ENCODE measurements around the gene MYL7. TPM values are rescaled to one million over a fixed set of nuclear protein-coding genes. Genes with fewer than 3 reads are reported as not detected.

The MYL7 gene
- total RNA-seq, 1 donor = 0.43 TPM

DNA sequence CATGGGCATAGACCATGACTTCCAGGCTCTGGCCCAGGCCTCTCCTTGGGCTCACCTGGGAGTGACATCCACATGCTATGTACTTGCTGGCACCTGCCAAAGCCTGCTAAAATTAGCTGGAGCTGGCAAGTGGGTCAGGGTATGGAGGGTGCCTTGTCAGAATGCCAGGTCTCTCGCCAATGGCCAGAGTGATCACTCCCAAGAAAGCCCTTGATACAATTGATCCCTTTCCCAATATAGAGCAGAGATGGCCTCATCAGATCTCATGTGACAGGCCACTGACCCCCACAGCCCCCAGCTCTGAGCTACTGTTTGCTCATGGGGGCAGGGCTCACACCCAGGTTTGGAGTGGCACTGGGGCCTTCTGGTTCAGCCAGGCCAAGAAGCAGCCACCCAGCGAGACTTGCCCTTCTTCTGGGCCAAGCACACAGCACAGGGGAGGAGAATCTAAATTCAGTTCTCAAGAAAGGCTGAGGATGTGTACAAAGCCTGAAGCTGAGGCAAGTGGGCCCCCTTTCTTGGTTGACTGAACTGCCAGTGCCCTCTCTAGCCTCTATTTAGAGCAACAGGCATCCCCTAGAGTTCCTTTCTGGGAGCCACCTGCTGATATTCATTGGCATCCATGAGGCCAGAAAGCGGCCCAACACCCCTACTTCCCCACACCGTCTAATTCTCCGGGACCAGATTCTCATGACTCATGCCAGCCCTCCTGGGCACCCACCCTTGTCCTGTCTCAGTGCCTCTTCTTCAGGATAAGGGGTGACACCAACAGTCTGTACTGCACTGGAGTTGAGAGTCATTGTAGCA lies 18.9 kb upstream of the MYL7 start:
- no peak for DNase-seq (ENCODE audit: low read depth)

DNA sequence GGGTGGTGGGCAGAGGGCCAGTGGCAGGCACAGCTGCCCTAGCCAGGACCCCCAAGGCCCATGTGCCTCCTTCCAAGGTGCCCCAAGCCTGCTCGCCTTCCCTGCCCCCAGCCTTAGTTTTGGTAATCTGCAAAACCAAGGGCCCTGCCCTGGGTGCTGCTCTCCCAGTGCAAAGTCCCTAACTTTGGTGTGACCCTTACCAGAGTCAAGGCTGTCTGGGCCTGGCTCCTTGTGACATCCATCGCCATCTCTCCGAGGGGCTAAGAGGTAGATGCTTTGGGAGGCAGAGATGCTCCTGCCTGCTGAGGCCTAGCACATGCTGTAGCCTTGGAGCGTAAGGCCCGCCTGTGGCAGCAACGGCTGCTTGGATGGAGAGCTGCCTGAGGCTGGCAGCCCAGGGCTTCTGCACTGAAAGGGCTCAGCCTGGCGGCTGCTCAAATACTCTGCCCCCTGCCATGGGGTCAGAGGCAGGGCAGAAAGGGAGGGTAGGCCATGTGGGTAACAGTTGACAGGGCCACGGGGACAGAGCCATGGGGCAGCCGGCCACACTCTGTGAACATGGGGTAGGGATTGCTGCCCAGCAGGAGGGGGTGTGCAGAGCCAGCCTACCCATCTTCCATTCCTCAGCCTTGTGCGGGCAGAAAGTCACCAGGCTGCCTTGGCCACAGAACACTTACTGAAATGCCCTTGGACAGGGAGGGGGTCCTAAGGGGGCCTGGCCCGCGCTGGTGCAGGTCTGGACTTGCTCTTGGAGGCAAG lies 17.9 kb upstream of the MYL7 start:
- no peak overlapping the region for H3K4me3 ChIP-seq (ENCODE audit: low read depth, low read length)
- DNase-seq (ENCODE audit: low read depth) = no peak
- TF ChIP-seq, protein P1, sequence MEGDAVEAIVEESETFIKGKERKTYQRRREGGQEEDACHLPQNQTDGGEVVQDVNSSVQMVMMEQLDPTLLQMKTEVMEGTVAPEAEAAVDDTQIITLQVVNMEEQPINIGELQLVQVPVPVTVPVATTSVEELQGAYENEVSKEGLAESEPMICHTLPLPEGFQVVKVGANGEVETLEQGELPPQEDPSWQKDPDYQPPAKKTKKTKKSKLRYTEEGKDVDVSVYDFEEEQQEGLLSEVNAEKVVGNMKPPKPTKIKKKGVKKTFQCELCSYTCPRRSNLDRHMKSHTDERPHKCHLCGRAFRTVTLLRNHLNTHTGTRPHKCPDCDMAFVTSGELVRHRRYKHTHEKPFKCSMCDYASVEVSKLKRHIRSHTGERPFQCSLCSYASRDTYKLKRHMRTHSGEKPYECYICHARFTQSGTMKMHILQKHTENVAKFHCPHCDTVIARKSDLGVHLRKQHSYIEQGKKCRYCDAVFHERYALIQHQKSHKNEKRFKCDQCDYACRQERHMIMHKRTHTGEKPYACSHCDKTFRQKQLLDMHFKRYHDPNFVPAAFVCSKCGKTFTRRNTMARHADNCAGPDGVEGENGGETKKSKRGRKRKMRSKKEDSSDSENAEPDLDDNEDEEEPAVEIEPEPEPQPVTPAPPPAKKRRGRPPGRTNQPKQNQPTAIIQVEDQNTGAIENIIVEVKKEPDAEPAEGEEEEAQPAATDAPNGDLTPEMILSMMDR (IDR thresholded peaks at IDR 0.05; ENCODE audit: insufficient read depth, low read depth, low read length) = no peak

More for the DNA sequence above, 18.9 kb upstream of the MYL7 start:
- no peak overlapping the region for H3K4me3 ChIP-seq (ENCODE audit: low read depth, low read length)
- TF ChIP-seq, protein P1 (IDR thresholded peaks at IDR 0.05; ENCODE audit: insufficient read depth, low read depth, low read length) = no peak

DNA sequence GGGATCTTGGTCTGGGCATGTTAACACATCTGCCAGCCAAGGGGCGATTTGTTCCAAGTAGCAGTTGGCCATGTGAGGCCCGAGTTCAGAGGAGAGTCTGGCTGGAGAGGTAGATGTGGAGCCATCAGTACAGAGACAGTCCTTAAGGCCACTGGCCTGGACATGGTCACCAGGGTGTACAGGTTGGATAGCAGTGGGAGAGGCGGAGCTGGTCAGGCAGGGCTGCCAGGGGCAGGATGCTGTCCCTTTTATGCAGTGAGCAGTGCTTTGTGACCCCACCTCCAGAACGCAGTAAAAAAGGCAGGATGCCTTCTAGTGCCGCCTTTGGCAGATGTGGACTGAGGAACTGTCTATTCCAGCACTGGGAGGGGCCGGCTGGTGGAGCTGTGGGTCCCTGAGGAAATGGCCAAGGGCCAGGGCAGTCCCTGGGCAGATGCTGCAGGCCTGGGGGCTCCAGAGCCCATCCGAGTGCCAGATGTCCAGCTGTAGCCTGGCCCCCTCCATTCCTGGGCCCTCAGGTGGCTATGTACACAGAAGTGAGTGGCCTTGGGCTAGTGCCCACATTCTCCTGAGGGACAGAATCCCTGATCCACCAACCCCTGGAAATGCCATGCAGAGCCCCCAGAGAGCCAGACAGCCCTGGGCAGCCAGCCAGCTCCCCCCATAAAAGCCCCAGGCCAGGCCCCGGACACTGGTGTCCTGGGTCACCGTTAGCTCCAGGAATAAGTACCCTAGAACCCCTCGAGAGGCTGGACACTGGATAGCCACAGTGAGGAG lies 17.2 kb upstream of the MYL7 start:
- TF ChIP-seq, protein P1 (IDR thresholded peaks at IDR 0.05; ENCODE audit: insufficient read depth, low read depth, low read length) = no peak
- DNase-seq (ENCODE audit: low read depth) = no peak
- no peak overlapping the region for H3K4me3 ChIP-seq (ENCODE audit: low read depth, low read length)

DNA sequence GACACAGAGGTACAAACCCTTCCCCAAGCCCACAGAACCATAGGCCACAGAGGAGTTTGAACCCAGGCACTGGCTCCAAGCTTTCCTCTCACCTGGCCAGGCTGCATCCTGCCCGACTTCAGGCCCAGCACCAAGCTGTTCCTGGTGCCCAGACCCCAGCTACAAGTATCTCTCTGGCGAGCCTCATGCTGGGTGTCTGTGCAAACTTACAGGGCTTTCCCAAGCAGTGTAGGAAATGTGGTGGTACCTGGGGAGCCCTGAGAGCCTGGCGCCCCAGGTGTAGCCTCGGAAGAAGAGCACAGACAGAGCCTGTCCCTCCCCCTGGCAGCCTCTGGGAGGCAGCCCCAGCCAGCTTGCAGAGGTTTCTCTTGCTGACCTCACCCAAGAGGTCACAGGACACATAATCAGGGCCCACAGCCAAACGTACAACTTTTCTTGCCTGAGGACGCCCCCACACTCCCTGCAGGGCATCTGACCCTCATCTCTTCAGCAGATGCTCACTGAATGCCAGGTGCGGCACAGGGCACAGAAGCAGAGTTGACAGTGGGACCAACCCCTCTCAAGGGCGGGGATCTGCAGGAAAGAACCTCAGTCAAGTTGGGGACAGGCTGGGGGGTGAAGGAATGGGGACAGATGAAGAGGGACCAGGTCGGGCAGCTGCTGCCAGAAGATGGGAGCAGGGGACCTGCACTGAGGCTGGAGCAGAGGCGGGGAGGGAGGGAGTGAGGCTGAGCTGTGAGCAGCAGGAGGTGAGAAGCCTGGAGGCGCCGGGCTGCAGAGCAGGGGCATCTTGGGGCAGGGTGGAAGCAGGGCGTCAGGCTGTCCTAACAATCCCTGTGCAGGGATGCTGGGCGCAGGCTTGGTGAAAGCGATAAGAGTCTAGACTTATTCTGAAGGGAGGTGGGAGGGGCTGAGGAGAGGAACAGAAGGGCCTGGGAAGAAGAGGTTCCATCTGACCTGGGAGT lies 16.3 kb upstream of the MYL7 start:
- TF ChIP-seq, protein P1 (IDR thresholded peaks at IDR 0.05; ENCODE audit: insufficient read depth, low read depth, low read length) = no peak
- no peak overlapping the region for H3K4me3 ChIP-seq (ENCODE audit: low read depth, low read length)
- DNase-seq (ENCODE audit: low read depth) = no peak

DNA sequence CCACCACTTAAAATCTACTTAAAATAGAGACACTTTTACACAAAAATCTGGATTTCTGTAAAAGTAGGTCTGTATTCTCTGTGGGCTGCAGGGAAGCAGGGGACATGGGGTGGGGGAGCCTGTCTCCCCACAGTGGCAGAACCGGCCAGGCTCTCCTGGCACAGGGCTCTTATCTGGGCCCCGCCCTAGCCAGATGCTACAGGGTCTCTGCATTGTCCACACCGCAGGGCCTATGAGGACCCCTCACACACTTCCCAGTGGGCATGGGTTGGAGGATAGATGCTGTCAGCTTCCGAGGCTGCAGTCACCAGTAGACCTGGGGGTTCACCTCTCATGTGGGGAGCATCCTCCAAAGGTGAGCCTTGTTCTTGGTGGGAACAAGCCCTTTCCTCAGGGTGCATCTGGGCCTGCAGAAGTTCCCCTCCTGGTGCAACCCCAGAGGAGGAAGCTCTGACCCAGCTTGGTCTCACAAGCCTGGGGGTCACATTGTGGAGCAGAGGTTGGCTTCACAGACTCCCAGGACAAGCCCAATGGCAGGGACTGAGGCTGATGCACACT lies 15.4 kb upstream of the MYL7 start:
- DNase-seq (ENCODE audit: low read depth) = no peak
- TF ChIP-seq, protein P1 (IDR thresholded peaks at IDR 0.05; ENCODE audit: insufficient read depth, low read depth, low read length) = no peak
- H3K4me3 ChIP-seq (ENCODE audit: low read depth, low read length) = no peak overlapping the region

Measured in fibroblast of villous mesenchyme (primary cell).